T-cell (primary cell): ENCODE results near the gene UTP14A. TPM values are rescaled to one million over a fixed set of nuclear protein-coding genes. Genes with fewer than 3 reads are reported as not detected.
"Not testable (repeated sequence)": the region's sequence is repeated elsewhere in the genome, so short reads cannot be mapped to it uniquely, and the experiment has no call there.

Source experiments
- ATAC-seq, 4 experiments: fragments of 200-7000 bp in 3 of 4; fragments of 150-1000 bp in 1 of 4; cut with Tn5 transposase; replicated peaks in 1 of 4; 1 replicate in 3 of 4; 2 replicates in 1 of 4; pipeline ENCODE4 v1.10.0; 2021; ENCODE audit warnings: moderate library complexity in 3 of 4, mild to moderate bottlenecking in 2 of 4, moderate number of reproducible peaks in 1 of 4
- CTCF ChIA-PET, 2 donors: fragments of 300-600 bp; sonication (Branson Sonifier 250); formaldehyde crosslinking; loops; one replicate each; lab custom pipeline; 2022; ENCODE audit warnings: antibody characterized with exemption in 2 of 2; lab: Charles Lee
- POLR2A ChIA-PET, 2 donors: fragments of 300-600 bp; sonication (Branson Sonifier 250); formaldehyde crosslinking; loops; one replicate each; lab custom pipeline; 2022; ENCODE audit warnings: antibody characterized with exemption in 2 of 2; lab: Charles Lee
- DNase-seq, 35 experiments: peaks; one replicate each; pipeline versions ENCODE4 v3.0.0 to v3.0.0-alpha.2; 2013 to 2023
- H3K27ac ChIP-seq: one replicate; pipeline ENCODE4 v1.5.1; 2013; ENCODE audit warnings: low read length
- H3K27me3 ChIP-seq, 2 experiments: replicated peaks in 1 of 2; 1 replicate in 1 of 2; 2 replicates in 1 of 2; pipeline versions ENCODE4 v1.6.1 to v1.7.0; 2013; ENCODE audit warnings: low read length in 1 of 2, mixed read lengths in 1 of 2; ENCODE audit not compliant: control insufficient read depth in 2 of 2, insufficient read depth in 2 of 2; ENCODE audit errors: extremely low read depth in 1 of 2
- H3K36me3 ChIP-seq, 2 donors: 1 replicate in 1 of 2; 2 replicates in 1 of 2; pipeline versions ENCODE4 v1.6.1 to v1.7.0; 2013; ENCODE audit warnings: low read length in 1 of 2; ENCODE audit not compliant: control insufficient read depth in 2 of 2, insufficient read depth in 1 of 2; ENCODE audit errors: extremely low read depth in 1 of 2
- H3K4me1 ChIP-seq, 2 experiments: 1 replicate in 1 of 2; 2 replicates in 1 of 2; pipeline versions ENCODE4 v1.6.1 to v1.7.0; 2013; ENCODE audit warnings: low read length in 2 of 2, mixed read lengths in 1 of 2; ENCODE audit not compliant: insufficient read depth in 2 of 2, control insufficient read depth in 1 of 2; ENCODE audit errors: extremely low read depth in 1 of 2
- H3K4me3 ChIP-seq, 2 donors: 1 replicate in 1 of 2; 2 replicates in 1 of 2; pipeline versions ENCODE4 v1.5.1 to v1.7.0; 2013; ENCODE audit warnings: mild to moderate bottlenecking in 2 of 2, low read length in 1 of 2, moderate library complexity in 1 of 2; ENCODE audit not compliant: control insufficient read depth in 1 of 2; ENCODE audit errors: extremely low read depth in 1 of 2
- H3K9me3 ChIP-seq: 2 replicates; pipeline ENCODE4 v1.7.0; 2013
- H3K27ac Mint-ChIP-seq, 2 donors: one replicate each; pipeline ENCODE4 v1.8.0; 2020 to 2021; ENCODE audit warnings: mild to moderate bottlenecking in 2 of 2, mixed read lengths in 2 of 2
- H3K27me3 Mint-ChIP-seq, 2 donors: one replicate each; pipeline ENCODE4 v1.8.0; 2021 to 2022; ENCODE audit warnings: mixed read lengths in 2 of 2
- H3K36me3 Mint-ChIP-seq: one replicate; pipeline ENCODE4 v1.8.0; 2021; ENCODE audit warnings: mixed read lengths
- H3K4me1 Mint-ChIP-seq, 3 donors: one replicate each; pipeline ENCODE4 v1.8.0; 2020 to 2022; ENCODE audit warnings: mixed read lengths in 3 of 3, mild to moderate bottlenecking in 1 of 3
- H3K4me3 Mint-ChIP-seq, 3 donors: one replicate each; pipeline ENCODE4 v1.8.0; 2020 to 2022; ENCODE audit warnings: mild to moderate bottlenecking in 3 of 3, mixed read lengths in 3 of 3, moderate library complexity in 3 of 3
- H3K9me3 Mint-ChIP-seq, 3 donors: one replicate each; pipeline ENCODE4 v1.8.0; 2020 to 2022; ENCODE audit warnings: mixed read lengths in 3 of 3
- WGBS: methylation state at CpG from one replicate; pipeline ENCODE4 v1.1.5; 2013; ENCODE audit warnings: missing lambda C conversion rate; ENCODE audit not compliant: insufficient coverage; 5-methylcytosine and 5-hydroxymethylcytosine counted together
- total RNA-seq, 35 experiments: library from RNA in 6 of 35; stranded (reverse) in 6 of 35; fragments of 120-200 nt in 1 of 35; gene quantifications; one replicate each; pipeline versions ENCODE4 v1.2.1 to v1.2.4 and lab custom pipeline; 2013 to 2026

The UTP14A gene, protein sequence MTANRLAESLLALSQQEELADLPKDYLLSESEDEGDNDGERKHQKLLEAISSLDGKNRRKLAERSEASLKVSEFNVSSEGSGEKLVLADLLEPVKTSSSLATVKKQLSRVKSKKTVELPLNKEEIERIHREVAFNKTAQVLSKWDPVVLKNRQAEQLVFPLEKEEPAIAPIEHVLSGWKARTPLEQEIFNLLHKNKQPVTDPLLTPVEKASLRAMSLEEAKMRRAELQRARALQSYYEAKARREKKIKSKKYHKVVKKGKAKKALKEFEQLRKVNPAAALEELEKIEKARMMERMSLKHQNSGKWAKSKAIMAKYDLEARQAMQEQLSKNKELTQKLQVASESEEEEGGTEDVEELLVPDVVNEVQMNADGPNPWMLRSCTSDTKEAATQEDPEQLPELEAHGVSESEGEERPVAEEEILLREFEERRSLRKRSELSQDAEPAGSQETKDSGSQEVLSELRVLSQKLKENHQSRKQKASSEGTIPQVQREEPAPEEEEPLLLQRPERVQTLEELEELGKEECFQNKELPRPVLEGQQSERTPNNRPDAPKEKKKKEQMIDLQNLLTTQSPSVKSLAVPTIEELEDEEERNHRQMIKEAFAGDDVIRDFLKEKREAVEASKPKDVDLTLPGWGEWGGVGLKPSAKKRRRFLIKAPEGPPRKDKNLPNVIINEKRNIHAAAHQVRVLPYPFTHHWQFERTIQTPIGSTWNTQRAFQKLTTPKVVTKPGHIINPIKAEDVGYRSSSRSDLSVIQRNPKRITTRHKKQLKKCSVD
- 10 to 100 TPM; 10.7 to 21.7 (median 18.7) TPM for total RNA-seq
- total RNA-seq (2013): 18.0 TPM
- total RNA-seq (lab: John Stamatoyannopoulos, UW): 18.8 to 142 (median 30.2) reads per million in 29 experiments

DNA sequence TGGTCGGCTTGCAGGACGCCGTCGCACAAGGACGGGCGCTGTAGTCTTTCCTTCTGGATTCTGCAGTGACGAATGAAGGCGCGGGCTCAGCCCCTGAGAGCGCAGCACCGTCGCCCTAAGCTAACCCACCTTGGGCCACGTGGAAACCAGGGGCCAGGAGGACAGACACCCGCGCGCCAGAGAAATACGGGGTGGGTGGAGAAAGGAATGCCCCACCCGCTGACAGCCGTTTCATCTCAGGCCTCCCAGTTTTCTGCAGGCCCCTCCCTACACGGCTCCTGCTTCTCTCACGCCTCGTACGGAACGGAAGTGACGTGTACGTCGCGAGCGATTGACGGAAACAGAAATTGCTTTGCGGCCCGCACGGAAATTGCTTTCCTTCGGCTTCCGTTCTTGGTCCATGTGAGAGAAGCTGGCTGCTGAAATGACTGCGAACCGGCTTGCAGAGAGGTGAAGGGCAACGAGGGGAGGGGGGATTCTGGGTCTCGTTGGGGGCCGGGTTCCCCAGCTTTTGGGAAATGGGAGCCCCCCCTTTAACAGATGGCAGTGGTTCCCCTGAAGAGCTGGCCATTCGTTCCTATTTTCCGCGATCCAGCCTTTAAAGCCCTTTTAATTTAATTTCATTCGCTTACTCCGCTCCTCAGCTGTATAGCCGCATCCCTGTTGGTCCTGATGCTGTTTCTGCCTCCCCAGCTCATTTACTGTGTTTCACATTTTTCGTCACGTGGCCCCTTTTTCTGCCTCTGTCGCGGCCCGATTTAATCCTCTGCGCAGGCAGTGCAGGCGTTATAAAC lies at the start of gene UTP14A:
UTP14A (plus strand) TSS at position 378 of the 794 bp plus-strand sequence; CDS start at position 425, 47 bp downstream.
- Histone ChIP-seq H3K9me3 (no peaks in the 10 kb centered on the region), H3K4me3 (peak within 1 kb of the TSS; percentile 72 to 78), H3K36me3 (peaks cover 0 to 27% of the 10 kb centered on the region in 2 donors), H3K4me1 (peaks cover 0 to 10% of the 10 kb centered on the region in 2 experiments), H3K27me3 (no peaks in the 10 kb centered on the region), H3K27ac (peak within 1 kb of the TSS; percentile 49)
- H3K36me3 Mint-ChIP-seq: peaks cover 13% of the 10 kb centered on the region
- 1% methylated on average over 23 of the region's 53 CpGs for WGBS
- H3K9me3 Mint-ChIP-seq: no peaks in the 10 kb centered on the region
- H3K4me1 Mint-ChIP-seq: peaks cover 0 to 10% (median 5%) of the 10 kb centered on the region in 3 donors
- peak within 1 kb of the TSS; percentile 65 to 79 for H3K27ac Mint-ChIP-seq
- ChIA-PET POLR2A (no interaction called here), CTCF (interaction anchor here (0.6 to 1.9 kb wide), 12 partner anchors 16 to 319 kb away, joined by 3 to 11 read pairs (median 3); no protein-coding TSS in a partner anchor)
- peaks cover 0 to 6% of the 10 kb centered on the region in 2 donors for H3K27me3 Mint-ChIP-seq
- ATAC-seq (peak; percentile 94 to 96 (median 96)), DNase-seq (peak; percentile 54 to 92 (median 78))
- H3K4me3 Mint-ChIP-seq: peak within 1 kb of the TSS; percentile 85 to 90 (median 86)

DNA sequence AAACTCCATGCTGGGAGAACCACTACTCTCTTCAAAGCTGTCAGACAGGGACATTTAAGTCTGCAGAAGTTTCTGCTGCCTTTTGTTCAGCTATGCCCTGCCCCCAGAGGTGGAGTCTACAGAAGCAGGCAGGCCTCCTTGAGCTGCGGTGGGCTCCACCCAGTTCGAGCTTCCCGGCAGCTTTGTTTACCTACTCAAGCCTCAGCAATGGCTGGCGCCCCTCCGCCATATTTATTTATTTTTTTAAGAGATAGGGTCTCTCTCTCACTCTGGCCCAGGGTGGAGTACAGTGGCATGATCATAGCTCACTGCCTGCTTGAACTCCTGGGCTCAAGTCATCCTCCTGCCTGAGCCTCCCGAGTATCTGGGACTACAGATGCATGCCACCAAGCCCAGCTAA lies 46.8 kb upstream of the UTP14A start:
- H3K36me3 Mint-ChIP-seq, H3K9me3 Mint-ChIP-seq, H3K36me3 ChIP-seq, ATAC-seq, H3K27ac ChIP-seq, H3K4me1 ChIP-seq, H3K27me3 ChIP-seq, H3K4me3 Mint-ChIP-seq, H3K4me3 ChIP-seq, POLR2A ChIA-PET, DNase-seq, H3K9me3 ChIP-seq, CTCF ChIA-PET: not testable (repeated sequence)
- Mint-ChIP-seq H3K27me3 (peaks cover 0 to 39% of the 10 kb centered on the region in 2 donors), H3K27ac (peak overlapping the region in 1 of 2 donors; percentile 80), H3K4me1 (peaks cover 0 to 13% (median 12%) of the 10 kb centered on the region in 3 donors)
- WGBS: no CpG with 5 or more reads among the region's 6 CpGs

DNA sequence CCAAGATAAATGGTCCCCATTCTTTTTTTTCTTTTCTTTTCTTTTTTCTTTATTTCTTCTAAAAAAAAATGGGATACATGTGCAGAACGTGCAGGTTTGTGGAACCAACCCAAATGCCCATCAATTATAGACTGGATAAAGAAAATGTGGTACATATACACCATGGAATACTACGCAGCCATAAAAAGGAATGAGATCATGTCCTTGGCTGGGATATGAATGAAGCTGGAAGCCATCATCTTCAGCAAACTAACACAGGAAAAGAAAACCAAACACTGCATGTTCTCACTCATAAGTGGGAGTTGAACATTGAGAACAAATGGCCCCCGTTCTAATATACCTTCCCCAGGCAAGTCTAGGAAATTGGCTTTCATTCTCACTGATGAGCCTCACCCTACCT lies 39.6 kb upstream of the UTP14A start:
- not testable (repeated sequence) for H3K9me3 ChIP-seq, H3K36me3 Mint-ChIP-seq, H3K9me3 Mint-ChIP-seq, H3K27me3 ChIP-seq, ATAC-seq, H3K4me3 ChIP-seq, H3K4me1 Mint-ChIP-seq, H3K4me1 ChIP-seq, H3K4me3 Mint-ChIP-seq, DNase-seq, H3K36me3 ChIP-seq, H3K27ac Mint-ChIP-seq, H3K27ac ChIP-seq
- POLR2A ChIA-PET: interaction anchor here in 1 of 2 donors (0.7 kb wide), 1 partner anchor 157 kb away, joined by 3 read pairs; no protein-coding TSS in a partner anchor
- CTCF ChIA-PET: interaction anchor here in 1 of 2 donors (0.7 kb wide), 1 partner anchor 40 kb away, joined by 3 read pairs; no protein-coding TSS in a partner anchor
- H3K27me3 Mint-ChIP-seq: peaks cover 7 to 33% of the 10 kb centered on the region in 2 donors
- WGBS: no CpG with 5 or more reads among the region's 3 CpGs

DNA sequence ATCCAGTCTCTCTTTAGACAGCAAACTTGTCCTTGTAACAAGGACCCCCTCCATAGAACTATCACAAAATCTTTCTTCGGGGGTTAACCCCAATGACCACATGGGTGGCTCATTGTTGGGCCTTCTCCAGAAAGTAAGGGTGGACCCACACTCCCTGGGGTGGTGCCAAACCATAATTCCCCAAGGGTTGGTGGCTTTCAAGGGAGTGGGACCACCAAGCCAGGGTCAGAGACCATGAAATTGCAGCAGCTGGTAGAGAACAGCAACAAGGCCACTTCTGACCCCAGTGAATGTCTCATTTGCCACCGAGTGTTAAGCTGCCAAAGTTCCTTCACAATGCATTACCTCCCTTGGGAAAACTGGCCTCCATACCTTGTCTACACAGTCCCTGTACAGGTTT lies 33.4 kb upstream of the UTP14A start:
- Mint-ChIP-seq H3K27me3 (peaks cover 3 to 29% of the 10 kb centered on the region in 2 donors), H3K27ac (no peak overlapping the region), H3K4me3 (no peak overlapping the region), H3K9me3 (no peaks in the 10 kb centered on the region), H3K36me3 (no peaks in the 10 kb centered on the region), H3K4me1 (no peaks in the 10 kb centered on the region)
- CTCF ChIA-PET: no interaction called here
- no peak for ATAC-seq
- Histone ChIP-seq H3K4me3 (no peak overlapping the region), H3K4me1 (no peaks in the 10 kb centered on the region), H3K27me3 (peaks cover 0 to 5% of the 10 kb centered on the region in 2 experiments), H3K36me3 (no peaks in the 10 kb centered on the region), H3K9me3 (no peaks in the 10 kb centered on the region), H3K27ac (no peak overlapping the region)
- POLR2A ChIA-PET: no interaction called here
- no peak for DNase-seq
- WGBS: no CpG with 5 or more reads among the region's 2 CpGs

DNA sequence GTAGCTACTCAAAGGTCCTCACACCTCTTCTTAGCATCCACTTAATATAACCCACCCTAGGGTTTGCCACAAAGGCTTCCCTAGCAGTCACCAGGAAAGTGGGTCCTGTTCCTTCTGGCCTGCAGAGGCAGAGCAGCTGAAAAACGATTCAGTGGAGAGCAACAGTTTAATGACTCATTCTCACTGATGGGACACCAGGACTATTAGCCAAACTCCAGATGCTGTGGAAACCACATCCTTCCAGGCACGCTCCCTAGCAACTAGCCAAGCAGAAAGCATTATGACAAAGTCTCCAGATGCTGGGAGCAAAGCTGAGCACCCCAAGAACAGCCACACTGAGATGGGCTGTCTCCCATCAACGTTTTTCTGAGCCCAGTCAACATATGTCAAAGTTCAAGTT lies 30.3 kb upstream of the UTP14A start:
- H3K4me3 Mint-ChIP-seq: no peak overlapping the region
- no peaks in the 10 kb centered on the region for H3K9me3 Mint-ChIP-seq
- no peaks in the 10 kb centered on the region for H3K36me3 Mint-ChIP-seq
- Histone ChIP-seq H3K9me3 (no peaks in the 10 kb centered on the region), H3K4me1 (no peaks in the 10 kb centered on the region), H3K36me3 (no peaks in the 10 kb centered on the region), H3K4me3 (no peak overlapping the region), H3K27ac (no peak overlapping the region), H3K27me3 (peaks cover 0 to 2% of the 10 kb centered on the region in 2 experiments)
- ATAC-seq (no peak), DNase-seq (no peak)
- H3K27ac Mint-ChIP-seq: no peak overlapping the region
- no peaks in the 10 kb centered on the region for H3K4me1 Mint-ChIP-seq
- CTCF ChIA-PET: no interaction called here
- WGBS: 62% methylated on average over 2 of the region's 3 CpGs
- POLR2A ChIA-PET: no interaction called here
- peaks cover 0 to 9% of the 10 kb centered on the region in 2 donors for H3K27me3 Mint-ChIP-seq
